A549 (cell line): ENCODE measurements around the gene PRKN. TPM values are rescaled to one million over a fixed set of nuclear protein-coding genes. Genes with fewer than 3 reads are reported as not detected.

ENCODE experiments used
- ATAC-seq, 2 experiments: fragments of 200-7000 bp in 1 of 2; fragments of >200 bp in 1 of 2; cut with Nextera tagmentation in 1 of 2; cut with Tn5 transposase in 1 of 2; 3 replicates each; pipeline versions ENCODE4 v1.8.0 to v1.9.1; 2018 to 2020; ENCODE audit warnings: mild to moderate bottlenecking in 1 of 2, moderate library complexity in 1 of 2
- CTCF ChIA-PET: fragments of 300-600 bp; sonication (Branson Sonifier 250); formaldehyde crosslinking; extraction: SDS; loops from one replicate; lab custom pipeline; 2021; ENCODE audit warnings: antibody characterized with exemption, inconsistent platforms; lab: Yijun Ruan, JAX
- POLR2A ChIA-PET: fragments of 350-600 bp; formaldehyde crosslinking; extraction: SDS; loops from one replicate; lab custom pipeline; 2021; ENCODE audit warnings: antibody characterized with exemption, inconsistent platforms; lab: Yijun Ruan, JAX
- DNase-seq, 2 experiments: peaks; one replicate each; pipeline versions ENCODE4 v3.0.0 to v3.0.0-alpha.2; 2011 to 2016; ENCODE audit warnings: low read depth in 1 of 2, low spot score in 1 of 2
- FAIRE-seq: peaks from 2 replicates; lab custom pipeline; 2011; peaks lifted over from hg19 to GRCh38; lab: Jason Lieb, UNC
- H3K27ac ChIP-seq, 2 experiments: fragments of >200 bp; sonication (Bioruptor Twin); formaldehyde crosslinking; 3 replicates each; pipeline ENCODE4 v1.5.1; 2016 to 2017
- H3K4me1 ChIP-seq: fragments of >200 bp; sonication (Bioruptor Twin); formaldehyde crosslinking; 3 replicates; pipeline ENCODE4 v1.6.1; 2016
- H3K4me2 ChIP-seq: fragments of >200 bp; sonication (Bioruptor Twin); formaldehyde crosslinking; 3 replicates; pipeline ENCODE4 v1.6.1; 2016
- H3K4me3 ChIP-seq: fragments of >200 bp; sonication (Bioruptor Twin); formaldehyde crosslinking; 3 replicates; pipeline ENCODE4 v1.5.1; 2016
- H3K9me3 ChIP-seq: fragments of >200 bp; sonication (Bioruptor Twin); formaldehyde crosslinking; 3 replicates; pipeline ENCODE4 v1.6.1; 2016
- CHD2 ChIP-seq: fragments of 150-350 bp; IDR thresholded peaks from 2 replicates; pipeline ENCODE4 v1.6.1; 2014; ENCODE audit warnings: low read length; ENCODE audit not compliant: partially characterized antibody
- EHMT2 ChIP-seq: fragments of 200-600 bp; sonication (generic); IDR thresholded peaks from 2 replicates; pipeline ENCODE4 v1.6.1; 2016; ENCODE audit warnings: antibody characterized with exemption, low read depth, mild to moderate bottlenecking, moderate library complexity
- EP300 ChIP-seq, 2 experiments: fragments of >200 bp; sonication (Bioruptor Twin); formaldehyde crosslinking; IDR thresholded peaks; 2 replicates in 1 of 2; 3 replicates in 1 of 2; pipeline ENCODE4 v1.6.1; 2016 to 2017
- HEYL ChIP-seq: fragments of 250-450 bp; sonication (Bioruptor Pico); IDR thresholded peaks from 2 replicates; pipeline ENCODE4 v1.8.0; 2021; ENCODE audit warnings: mild to moderate bottlenecking, moderate library complexity
- HOXB13 ChIP-seq: fragments of 250-450 bp; sonication (Bioruptor Pico); IDR thresholded peaks from 2 replicates; pipeline ENCODE4 v1.5.0; 2020; ENCODE audit warnings: low read depth, mild to moderate bottlenecking, moderate library complexity
- JUN ChIP-seq, 2 experiments: fragments of >200 bp; sonication (Bioruptor Twin); formaldehyde crosslinking; IDR thresholded peaks; 2 replicates in 1 of 2; 3 replicates in 1 of 2; pipeline ENCODE4 v1.6.1; 2016 to 2017
- JUNB ChIP-seq: fragments of >200 bp; sonication (Bioruptor Twin); formaldehyde crosslinking; IDR thresholded peaks from 2 replicates; pipeline ENCODE4 v1.6.1; 2016
- MYC ChIP-seq: IDR thresholded peaks from 2 replicates; pipeline ENCODE4 v1.6.1; 2012; ENCODE audit warnings: mild to moderate bottlenecking, inconsistent platforms, low read length, improper control_type of control experiment, borderline replicate concordance
- NFE2L2 ChIP-seq: fragments of 150-350 bp; conservative IDR thresholded peaks from 2 replicates; pipeline ENCODE4 v1.6.1; 2014; ENCODE audit warnings: low read length
- NR3C1 ChIP-seq: fragments of >200 bp; sonication (Bioruptor Twin); formaldehyde crosslinking; IDR thresholded peaks from 3 replicates; pipeline ENCODE4 v1.6.1; 2017
- PHF8 ChIP-seq: fragments of 200-600 bp; sonication (generic); IDR thresholded peaks from 2 replicates; pipeline ENCODE4 v1.6.1; 2016; ENCODE audit warnings: low read depth, mild to moderate bottlenecking, antibody characterized with exemption, moderate library complexity, borderline replicate concordance
- POLR2A ChIP-seq: IDR thresholded peaks from 2 replicates; pipeline ENCODE4 v1.6.1; 2012; ENCODE audit warnings: mild to moderate bottlenecking, low read length
- RFX5 ChIP-seq: fragments of 450-650 bp; IDR thresholded peaks from 2 replicates; pipeline ENCODE4 v1.7.1; 2014; ENCODE audit warnings: antibody characterized with exemption, mild to moderate bottlenecking, moderate library complexity
- SREBF2 ChIP-seq: fragments of 450-650 bp; IDR thresholded peaks from 2 replicates; pipeline ENCODE4 v1.6.1; 2014; ENCODE audit warnings: mild to moderate bottlenecking, moderate library complexity
- ZC3H11A ChIP-seq: fragments of 450-650 bp; IDR thresholded peaks from 2 replicates; pipeline ENCODE4 v1.6.1; 2014; ENCODE audit warnings: antibody characterized with exemption, mild to moderate bottlenecking
- WGBS: methylation state at CpG from one replicate; pipeline ENCODE4 v1.1.6; 2017; ENCODE audit errors: missing lambda C conversion rate; 5-methylcytosine and 5-hydroxymethylcytosine counted together
- polyA plus RNA-seq, 4 experiments: library from polyadenylated mRNA; depleted of rRNA in 3 of 4; stranded (reverse); fragments of >200 nt; fragmentation: RNase III in 1 of 4; extraction: RNeasy Plus Mini Kit Qiagen cat#74134 plus additional on column Dnase treatment in 1 of 4; gene quantifications; 2 replicates in 3 of 4; 3 replicates in 1 of 4; pipeline ENCODE4 v1.2.3, GENCODE V29; 2011 to 2017
- TF ChIP-seq, protein P1 (sequence below): fragments of >200 bp; sonication (Bioruptor Twin); formaldehyde crosslinking; IDR thresholded peaks from 2 replicates; pipeline ENCODE4 v1.6.1; 2016
- TF ChIP-seq, protein P2 (sequence below): IDR thresholded peaks from 2 replicates; pipeline ENCODE4 v1.6.1; 2012; ENCODE audit warnings: low read depth, borderline replicate concordance
- TF ChIP-seq, protein P3 (sequence below): fragments of 200-600 bp; sonication (generic); IDR thresholded peaks from 2 replicates; pipeline ENCODE4 v1.6.1; 2016; ENCODE audit warnings: antibody characterized with exemption, mild to moderate bottlenecking, moderate library complexity

Gene PRKN
- polyA plus RNA-seq, 2 of the 4 experiments (the other 2 are of a cell fraction) = 0.36 to 0.39 TPM

DNA sequence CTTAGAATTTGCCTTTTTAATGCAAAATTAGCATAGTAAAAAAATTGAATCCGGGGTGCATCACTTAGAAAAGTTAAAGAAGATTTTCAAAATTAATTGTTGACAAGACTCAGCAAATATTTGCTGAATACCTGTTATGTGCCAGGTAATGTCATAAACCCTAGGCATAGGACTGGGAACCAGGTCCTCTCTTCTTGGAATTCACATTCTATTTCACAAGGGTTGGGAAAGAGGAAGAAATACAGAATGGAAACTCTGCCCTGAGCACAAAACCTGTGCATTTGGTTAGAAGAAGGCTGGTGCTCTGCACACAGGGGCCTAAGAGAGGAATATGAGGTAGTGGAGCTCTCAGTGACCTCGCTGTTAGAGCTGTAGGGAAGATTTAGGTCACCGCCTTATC lies 879.9 kb downstream of the PRKN start:
- POLR2A ChIA-PET = no interaction called here

DNA sequence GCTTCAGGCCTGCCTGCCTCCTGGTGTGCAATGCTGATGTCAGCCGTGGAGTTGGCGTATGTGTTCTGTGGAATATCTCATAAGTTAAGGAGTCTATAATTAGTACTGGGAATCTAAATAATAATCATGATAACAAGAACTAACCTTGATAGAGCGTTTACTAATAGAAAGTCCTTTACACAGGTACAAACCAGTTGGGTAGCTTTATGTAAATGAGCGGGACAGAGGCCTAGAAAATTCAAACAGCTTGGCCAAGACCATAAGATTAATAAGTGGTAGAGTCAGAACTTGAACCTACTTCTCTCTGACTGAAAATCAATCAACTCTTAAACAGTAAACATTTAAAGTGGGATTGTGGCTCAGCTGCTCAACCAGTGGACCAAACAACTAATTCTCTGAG lies 882.8 kb downstream of the PRKN start:
- POLR2A ChIA-PET = no interaction called here
- Histone ChIP-seq H3K27ac (no peak overlapping the region), H3K4me2 (no peak overlapping the region), H3K4me1 (no peaks in the 10 kb centered on the region)
- 67% methylated on average over 4 of the region's 4 CpGs for WGBS
- no peak for DNase-seq
- no peak for ATAC-seq
- FAIRE-seq = no peak
- no peak for TF ChIP-seq EP300 (IDR thresholded peaks at IDR 0.05)
- TF ChIP-seq HOXB13 (CRISPR knock-in tag) = no peak
- no peak for TF ChIP-seq EHMT2
- TF ChIP-seq, all 56 proteins: peak for 0
- CTCF ChIA-PET = no interaction called here
- no peaks in the 10 kb centered on the region for H3K9me3 ChIP-seq
- H3K4me3 ChIP-seq = no peak overlapping the region

More for the DNA sequence above, 879.9 kb downstream of the PRKN start:
- no peaks in the 10 kb centered on the region for H3K4me1 ChIP-seq
- WGBS = 57% methylated on average over 3 of the region's 3 CpGs
- FAIRE-seq (no peak), DNase-seq (no peak), ATAC-seq (no peak)
- no peaks in the 10 kb centered on the region for H3K9me3 ChIP-seq
- H3K4me2 ChIP-seq = no peak overlapping the region
- H3K27ac ChIP-seq = no peak overlapping the region
- CTCF ChIA-PET = interaction anchor here (0.6 kb wide), 1 partner anchor 32 kb away, joined by 3 read pairs; no protein-coding TSS in a partner anchor
- TF ChIP-seq PHF8 = no peak
- TF ChIP-seq, protein P1, sequence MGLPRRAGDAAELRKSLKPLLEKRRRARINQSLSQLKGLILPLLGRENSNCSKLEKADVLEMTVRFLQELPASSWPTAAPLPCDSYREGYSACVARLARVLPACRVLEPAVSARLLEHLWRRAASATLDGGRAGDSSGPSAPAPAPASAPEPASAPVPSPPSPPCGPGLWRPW = no peak
- TF ChIP-seq POLR2A = no peak
- TF ChIP-seq RFX5 = no peak
- no peak for TF ChIP-seq EHMT2
- TF ChIP-seq NR3C1 = no peak
- no peak for TF ChIP-seq CHD2
- no peak for TF ChIP-seq MYC
- TF ChIP-seq, protein P2, sequence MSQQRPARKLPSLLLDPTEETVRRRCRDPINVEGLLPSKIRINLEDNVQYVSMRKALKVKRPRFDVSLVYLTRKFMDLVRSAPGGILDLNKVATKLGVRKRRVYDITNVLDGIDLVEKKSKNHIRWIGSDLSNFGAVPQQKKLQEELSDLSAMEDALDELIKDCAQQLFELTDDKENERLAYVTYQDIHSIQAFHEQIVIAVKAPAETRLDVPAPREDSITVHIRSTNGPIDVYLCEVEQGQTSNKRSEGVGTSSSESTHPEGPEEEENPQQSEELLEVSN = no peak
- no peak for TF ChIP-seq JUN (IDR thresholded peaks at IDR 0.05)
- TF ChIP-seq SREBF2 = no peak
- TF ChIP-seq, protein P3, sequence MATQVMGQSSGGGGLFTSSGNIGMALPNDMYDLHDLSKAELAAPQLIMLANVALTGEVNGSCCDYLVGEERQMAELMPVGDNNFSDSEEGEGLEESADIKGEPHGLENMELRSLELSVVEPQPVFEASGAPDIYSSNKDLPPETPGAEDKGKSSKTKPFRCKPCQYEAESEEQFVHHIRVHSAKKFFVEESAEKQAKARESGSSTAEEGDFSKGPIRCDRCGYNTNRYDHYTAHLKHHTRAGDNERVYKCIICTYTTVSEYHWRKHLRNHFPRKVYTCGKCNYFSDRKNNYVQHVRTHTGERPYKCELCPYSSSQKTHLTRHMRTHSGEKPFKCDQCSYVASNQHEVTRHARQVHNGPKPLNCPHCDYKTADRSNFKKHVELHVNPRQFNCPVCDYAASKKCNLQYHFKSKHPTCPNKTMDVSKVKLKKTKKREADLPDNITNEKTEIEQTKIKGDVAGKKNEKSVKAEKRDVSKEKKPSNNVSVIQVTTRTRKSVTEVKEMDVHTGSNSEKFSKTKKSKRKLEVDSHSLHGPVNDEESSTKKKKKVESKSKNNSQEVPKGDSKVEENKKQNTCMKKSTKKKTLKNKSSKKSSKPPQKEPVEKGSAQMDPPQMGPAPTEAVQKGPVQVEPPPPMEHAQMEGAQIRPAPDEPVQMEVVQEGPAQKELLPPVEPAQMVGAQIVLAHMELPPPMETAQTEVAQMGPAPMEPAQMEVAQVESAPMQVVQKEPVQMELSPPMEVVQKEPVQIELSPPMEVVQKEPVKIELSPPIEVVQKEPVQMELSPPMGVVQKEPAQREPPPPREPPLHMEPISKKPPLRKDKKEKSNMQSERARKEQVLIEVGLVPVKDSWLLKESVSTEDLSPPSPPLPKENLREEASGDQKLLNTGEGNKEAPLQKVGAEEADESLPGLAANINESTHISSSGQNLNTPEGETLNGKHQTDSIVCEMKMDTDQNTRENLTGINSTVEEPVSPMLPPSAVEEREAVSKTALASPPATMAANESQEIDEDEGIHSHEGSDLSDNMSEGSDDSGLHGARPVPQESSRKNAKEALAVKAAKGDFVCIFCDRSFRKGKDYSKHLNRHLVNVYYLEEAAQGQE = no peak
- TF ChIP-seq, all 56 proteins: peak for 0
- H3K4me3 ChIP-seq = no peak overlapping the region

DNA sequence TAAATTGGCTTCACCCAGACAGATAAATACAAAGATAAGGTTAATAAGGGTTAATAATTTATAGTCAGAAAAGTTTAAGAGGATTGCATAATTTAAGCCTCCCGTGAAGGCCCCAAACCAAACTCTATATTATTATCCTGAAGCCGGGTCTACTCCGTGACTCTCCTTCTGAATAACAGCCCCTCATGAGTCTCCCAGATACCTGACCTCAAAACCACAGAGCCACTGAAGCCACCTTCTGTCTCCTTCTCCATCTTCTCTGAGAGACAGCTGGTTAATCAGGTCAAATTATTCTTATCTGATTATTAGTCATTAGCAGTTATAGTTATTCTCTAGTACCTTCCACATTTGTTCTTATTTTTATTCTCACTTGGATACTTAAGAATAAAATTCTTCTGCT lies 884.5 kb downstream of the PRKN start:
- TF ChIP-seq ZC3H11A (no peak), JUNB (no peak)
- CTCF ChIA-PET = no interaction called here
- no peak overlapping the region for H3K27ac ChIP-seq
- H3K4me3 ChIP-seq = no peak overlapping the region
- POLR2A ChIA-PET = no interaction called here
- DNase-seq (no peak), FAIRE-seq (no peak), ATAC-seq (no peak)
- H3K4me1 ChIP-seq = no peaks in the 10 kb centered on the region
- H3K4me2 ChIP-seq = no peak overlapping the region
- H3K9me3 ChIP-seq = no peaks in the 10 kb centered on the region
- 70% methylated on average over 3 of the region's 3 CpGs for WGBS

DNA sequence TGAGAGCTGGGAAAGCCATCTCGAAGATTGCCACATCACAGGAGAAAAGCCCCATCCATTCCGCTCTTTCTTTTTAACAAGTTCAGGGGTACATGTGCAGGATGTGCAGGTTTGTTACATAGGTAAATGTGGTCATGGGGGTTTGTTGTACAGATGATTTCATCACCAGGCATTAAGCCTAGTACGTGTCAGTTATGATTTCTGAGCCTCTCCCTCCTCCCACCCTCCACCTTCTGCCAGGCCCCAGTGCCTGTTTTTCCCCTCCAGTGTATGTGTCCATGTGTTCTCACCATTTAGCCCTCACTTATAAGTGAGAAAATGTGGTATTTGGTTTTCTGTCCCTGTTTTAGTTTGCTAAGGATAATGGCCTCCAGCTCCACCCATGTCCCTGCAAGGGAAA lies 887.2 kb downstream of the PRKN start:
- 74% methylated on average over 3 of the region's 3 CpGs for WGBS
- no peak overlapping the region for H3K4me3 ChIP-seq
- ChIA-PET CTCF (interaction anchor here (1.0 kb wide), 1 partner anchor 365 kb away, joined by 3 read pairs; no protein-coding TSS in a partner anchor), POLR2A (no interaction called here)
- peaks cover 5% of the 10 kb centered on the region; the same call in 1 of the 3 replicates for H3K4me1 ChIP-seq
- ATAC-seq (no peak), DNase-seq (no peak), FAIRE-seq (no peak)
- H3K9me3 ChIP-seq = no peaks in the 10 kb centered on the region
- no peak overlapping the region for H3K4me2 ChIP-seq
- TF ChIP-seq NFE2L2 (no peak), NR3C1 (no peak), JUNB (no peak), HEYL (CRISPR knock-in tag) (no peak)
- H3K27ac ChIP-seq = no peak overlapping the region
